AG08395 (cell line): ENCODE data around the gene LSR.
"Not testable (repeated sequence)": the region's sequence is repeated elsewhere in the genome, so short reads cannot be mapped to it uniquely, and the experiment has no call there.

Experiments used
- DNase-seq: peaks from one replicate; pipeline ENCODE4 v3.0.0; 2012; ENCODE audit warnings: mixed read lengths, low spot score

The LSR gene

DNA sequence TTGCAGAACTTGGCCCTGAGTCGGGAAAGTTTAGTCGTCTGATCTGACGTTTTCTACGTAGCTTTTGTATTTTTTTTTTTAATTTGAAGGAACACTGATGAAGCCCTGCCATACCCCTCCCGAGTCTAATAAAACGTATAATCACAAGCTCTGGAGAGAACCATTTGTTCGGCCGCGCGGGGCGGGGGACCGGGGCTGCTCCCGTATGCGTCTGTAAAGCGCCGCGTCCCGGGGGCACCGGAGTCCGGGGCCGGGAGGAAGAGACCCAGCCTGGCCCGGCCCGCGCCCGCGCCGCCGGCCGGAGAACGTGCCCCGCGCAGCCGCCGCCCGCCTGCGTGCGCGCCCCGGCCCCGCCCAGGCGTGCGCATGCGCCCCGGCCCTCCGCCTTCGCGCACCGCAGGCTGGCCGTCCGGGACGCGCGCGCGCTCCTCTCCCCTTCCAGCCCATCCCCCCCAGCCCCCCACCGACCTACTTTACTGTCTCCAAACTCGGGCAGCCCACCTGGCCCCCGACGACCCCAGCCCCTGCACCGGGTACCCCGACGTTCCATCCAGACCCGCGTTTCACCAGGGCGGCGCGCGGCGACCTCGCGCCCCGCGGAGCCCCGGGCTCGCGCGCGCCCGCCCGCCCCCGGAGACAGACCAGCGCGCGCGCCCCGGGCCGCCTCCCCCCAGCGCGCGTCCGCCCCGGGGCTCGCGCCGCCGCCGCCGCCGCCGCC, 19.2 kb downstream of the LSR start:
- peak; percentile 100 for DNase-seq

DNA sequence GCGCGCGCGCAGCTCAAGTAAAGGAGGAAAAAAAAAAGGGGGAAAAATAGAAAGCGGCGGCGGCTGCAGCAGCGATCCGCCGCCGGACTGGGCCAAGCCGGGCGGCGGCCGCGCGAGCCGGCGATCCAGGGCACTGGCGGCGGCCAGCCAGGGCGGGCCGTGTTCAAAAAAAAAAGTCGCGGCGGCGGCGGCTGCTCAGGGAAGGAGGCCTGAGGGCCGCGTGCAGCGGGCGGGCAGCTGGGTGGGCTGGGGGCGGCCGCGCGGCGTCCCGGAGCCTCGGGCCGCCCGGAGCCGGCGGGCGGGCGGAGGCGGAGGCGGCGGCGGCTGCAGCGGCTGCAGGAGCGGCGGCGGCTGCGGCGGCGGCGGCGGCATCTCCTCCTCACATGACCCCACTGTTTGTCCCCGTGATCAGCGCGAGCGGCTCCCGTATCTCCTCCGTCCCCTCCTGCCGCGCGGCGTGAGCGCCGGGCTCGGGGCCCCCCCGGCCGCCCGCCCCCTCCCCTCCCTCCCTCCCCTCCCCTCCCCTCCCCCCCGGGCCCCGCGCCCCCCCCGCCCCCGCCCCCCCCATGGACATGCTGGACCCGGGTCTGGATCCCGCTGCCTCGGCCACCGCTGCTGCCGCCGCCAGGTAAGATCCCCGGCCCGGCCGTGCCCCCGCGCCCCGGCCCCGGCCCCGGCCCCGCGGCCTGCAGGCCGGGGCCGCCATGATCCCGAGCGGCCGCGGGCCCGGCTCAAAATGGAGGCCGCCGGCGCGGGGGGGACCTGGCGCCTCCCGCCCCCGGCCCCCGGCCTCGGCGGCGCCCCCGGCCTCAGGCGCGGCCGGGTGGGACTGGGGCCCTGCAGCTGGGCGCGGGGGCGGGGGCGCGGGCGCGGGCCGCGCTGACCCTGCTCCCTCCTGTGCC, 20.0 kb downstream of the LSR start, which contains the start of gene USF2:
USF2 (plus strand) TSS at position 427 of the 902 bp plus-strand sequence; CDS start at position 567, 140 bp downstream.
- DNase-seq: peak; percentile 71

DNA sequence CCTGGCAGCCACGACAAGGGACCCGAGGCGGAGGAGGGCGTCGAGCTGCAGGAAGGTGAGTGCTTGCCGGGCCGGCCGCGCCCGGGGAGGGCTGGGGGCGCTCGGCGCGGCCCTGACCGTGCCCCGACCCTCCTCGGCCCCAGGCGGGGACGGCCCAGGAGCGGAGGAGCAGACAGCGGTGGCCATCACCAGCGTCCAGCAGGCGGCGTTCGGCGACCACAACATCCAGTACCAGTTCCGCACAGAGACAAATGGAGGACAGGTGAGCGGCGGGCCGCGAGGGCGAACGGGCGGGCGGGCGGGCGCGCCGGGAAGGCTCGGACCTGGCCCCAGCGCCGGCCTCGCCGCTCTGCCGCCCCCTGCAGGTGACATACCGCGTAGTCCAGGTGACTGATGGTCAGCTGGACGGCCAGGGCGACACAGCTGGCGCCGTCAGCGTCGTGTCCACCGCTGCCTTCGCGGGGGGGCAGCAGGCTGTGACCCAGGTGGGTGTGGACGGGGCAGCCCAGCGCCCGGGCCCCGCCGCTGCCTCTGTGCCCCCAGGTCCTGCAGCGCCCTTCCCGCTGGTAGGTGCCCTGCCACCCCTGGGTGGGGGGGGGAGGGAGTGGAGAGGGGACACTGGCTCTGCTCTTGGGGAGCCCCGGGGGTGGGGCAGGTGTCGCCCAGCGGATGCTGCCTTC, 20.8 kb downstream of the LSR start:
- DNase-seq: peak; percentile 72

DNA sequence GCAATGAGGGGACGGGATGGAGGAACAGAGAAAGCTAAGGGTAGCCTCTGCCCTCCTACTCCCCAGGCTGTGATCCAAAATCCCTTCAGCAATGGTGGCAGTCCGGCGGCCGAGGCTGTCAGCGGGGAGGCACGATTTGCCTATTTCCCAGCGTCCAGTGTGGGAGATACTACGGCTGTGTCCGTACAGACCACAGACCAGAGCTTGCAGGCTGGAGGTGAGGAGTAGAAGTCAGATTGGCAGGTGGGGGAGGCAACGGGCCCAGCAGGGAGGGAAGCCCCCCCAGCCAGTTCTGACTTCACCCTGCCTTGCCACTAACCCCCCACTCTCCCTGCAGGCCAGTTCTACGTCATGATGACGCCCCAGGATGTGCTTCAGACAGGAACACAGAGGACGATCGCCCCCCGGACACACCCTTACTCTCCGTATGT, 21.6 kb downstream of the LSR start:
- DNase-seq: no peak

DNA sequence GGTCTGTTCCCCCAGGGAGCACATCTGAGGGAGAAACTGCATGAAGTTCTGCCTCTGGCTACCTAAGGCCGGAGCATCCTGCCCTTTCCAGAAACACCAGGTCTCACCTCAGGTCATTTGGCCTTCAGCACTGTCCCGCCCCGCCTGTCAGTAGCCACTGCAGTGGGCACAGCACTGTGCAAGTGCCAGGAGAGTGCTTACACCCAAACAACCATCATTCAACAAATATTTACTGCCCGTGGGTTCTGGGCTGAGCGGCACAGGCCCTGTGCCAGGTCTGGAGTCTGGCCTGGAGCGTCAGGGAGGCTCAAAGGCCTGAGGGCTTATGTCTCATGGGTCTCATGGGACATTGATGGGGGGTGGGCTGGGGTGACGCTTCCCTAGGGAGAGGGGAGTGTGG, 22.7 kb downstream of the LSR start:
- DNase-seq: no peak

DNA sequence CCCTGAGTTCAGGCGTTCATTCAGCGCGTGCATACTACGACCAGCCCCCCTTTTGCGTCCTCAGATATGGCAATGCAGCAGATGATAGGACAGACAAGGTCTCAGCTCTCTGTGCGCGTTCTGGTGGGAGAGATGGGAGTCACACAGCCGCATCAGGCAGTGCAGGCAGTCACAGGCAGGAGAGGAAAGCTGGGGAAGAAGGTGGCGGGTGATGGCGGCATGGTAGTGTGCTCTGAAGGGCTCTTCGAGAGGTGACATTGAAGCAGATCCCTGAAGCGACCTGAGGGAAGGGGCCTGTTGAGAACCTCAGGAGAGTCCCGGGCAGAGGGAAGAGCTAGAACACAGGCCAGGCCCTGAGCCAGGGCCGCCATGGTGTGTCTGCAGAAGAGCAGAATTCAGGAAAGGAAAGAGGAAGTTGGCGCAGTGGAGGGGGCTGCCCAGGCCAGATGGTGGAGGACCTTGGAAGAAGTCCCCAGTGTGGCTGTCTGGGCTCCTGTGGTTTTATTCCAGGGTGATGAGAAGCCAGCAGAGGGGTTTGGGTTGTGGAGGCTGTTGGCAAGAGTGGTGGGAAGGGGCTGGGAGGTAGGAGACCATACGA, 23.4 kb downstream of the LSR start:
- DNase-seq: no peak

DNA sequence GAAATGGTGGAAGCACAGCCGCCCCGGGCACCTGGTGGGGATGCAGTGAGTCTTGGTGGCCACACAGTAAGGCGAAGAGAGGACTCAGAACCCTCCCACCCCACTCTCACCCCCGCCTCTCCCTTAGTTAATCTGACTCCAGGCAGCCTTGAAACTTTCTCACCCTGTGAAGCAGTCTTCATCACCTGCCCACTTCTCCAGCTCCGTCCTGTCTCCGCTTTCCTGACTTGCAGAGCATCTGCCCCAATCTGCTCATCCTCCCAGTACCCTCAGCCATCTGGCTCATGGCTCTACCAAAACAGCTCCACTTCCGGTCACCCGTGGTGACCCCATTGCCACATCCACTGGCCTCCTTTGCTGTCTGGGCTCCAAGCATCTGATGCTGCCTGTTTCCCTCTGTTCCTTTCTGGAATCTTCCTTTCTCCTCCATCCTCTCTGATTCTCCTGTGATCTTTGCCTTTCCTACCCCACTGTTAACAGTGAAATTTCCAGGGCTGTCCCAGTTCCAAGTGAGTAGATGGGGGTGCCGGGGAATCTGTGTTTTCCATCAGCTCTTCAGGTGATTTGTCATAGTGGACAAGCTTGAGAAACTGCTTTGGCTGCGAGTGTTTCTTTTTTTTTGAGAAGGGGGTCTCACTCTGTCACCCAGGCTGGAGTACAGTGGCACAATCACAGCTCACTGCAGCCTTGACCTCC, 24.3 kb downstream of the LSR start:
- DNase-seq: no peak

DNA sequence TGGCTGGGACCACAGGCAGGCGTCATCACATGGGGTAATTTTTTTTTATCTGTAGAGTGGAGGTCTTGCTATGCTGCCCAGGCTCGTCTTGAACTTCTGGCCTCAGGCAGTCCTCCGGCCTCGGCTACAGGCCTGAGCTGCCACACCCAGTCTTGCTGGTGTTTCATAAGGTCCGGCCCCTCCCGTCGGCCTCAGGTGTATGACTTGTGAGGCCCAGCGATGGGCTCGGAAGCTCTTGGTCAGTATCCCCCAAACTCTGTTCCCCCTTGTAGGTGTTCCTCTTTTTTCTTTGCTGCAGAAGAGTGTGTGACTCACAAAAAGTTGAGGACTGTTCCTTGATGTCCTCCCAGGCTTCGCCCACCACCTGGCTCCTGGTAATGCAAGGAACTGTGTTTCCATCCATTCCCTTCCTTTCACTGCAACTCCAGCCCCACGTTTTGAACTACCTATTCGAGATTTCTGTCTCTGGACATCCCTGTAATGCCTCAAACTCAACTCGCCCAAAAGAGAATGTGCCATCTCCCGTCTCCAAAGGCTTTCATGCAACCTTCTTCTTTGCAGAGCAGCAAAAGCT, 25.0 kb downstream of the LSR start:
- no peak for DNase-seq

DNA sequence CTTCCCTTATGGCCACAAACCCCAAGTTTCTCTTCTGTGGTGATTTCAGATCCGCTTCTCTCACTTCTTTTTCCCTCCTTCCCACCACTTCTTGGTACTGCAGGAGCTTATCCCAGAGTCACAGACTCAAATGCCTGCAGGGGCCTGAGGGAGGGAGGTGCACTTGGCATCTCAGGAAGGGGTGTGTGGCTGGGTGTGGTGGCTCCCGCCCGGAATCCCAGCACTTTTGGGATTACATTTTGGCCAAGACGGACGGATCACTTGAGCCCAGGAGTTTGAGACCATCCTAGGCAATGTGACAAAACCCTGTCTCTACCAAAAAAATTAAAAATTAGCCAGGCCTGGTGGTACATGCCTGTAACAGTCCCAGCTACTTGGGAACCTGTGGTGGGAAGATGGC, 25.5 kb downstream of the LSR start:
- no peak for DNase-seq

DNA sequence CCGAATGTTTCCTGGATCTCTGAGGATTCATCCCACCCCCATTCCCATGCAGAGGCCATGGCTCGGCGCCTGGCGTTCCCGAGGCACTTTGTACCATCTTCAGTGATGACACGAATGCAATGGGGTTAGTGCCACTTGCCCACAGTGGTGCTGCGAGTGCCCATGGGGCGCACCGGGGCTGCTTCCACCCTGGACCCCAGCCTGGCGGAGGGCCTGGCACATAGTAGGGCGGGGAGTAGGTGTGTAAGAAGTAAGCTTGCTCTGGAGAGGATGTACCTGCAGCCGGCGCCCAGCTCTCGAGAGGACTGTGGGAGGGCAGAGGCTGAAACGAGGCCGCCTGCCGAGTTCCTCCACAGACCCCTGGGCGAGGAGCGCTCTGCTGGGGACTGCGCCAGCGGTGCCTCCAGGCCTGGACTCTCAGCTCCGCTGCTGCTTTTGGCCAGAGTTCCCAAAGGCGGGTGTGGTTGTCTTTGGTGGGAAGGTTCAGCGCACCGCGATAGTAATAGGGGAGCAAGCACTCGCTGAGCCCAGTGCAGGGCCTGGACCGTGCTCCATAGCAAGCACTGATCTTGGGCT, 28.0 kb downstream of the LSR start:
- no peak for DNase-seq

DNA sequence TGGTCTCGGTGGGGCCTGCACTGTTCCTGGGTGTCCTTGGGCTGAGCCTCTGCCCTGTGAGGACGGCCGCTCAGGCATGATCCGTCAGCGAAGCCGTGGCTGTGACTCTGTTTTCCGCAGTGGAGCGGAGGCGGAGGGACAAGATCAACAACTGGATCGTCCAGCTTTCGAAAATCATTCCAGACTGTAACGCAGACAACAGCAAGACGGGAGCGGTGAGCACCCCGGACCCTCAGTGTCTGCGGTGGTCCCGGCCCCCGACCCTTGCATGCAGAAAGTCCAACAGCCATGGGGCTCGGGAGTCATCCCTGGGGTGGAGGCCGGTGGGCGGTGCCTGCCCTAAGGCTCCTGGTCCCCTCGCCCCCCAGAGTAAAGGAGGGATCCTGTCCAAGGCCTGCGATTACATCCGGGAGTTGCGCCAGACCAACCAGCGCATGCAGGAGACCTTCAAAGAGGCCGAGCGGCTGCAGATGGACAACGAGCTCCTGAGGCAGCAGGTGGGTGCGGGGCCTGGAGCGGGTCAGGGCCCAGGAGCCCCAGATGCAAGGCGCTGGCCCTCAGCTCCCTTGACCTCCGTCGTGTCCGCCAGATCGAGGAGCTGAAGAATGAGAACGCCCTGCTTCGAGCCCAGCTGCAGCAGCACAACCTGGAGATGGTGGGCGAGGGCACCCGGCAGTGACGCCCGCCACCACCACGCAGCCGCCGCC, 29.9 kb downstream of the LSR start:
- DNase-seq: no peak

DNA sequence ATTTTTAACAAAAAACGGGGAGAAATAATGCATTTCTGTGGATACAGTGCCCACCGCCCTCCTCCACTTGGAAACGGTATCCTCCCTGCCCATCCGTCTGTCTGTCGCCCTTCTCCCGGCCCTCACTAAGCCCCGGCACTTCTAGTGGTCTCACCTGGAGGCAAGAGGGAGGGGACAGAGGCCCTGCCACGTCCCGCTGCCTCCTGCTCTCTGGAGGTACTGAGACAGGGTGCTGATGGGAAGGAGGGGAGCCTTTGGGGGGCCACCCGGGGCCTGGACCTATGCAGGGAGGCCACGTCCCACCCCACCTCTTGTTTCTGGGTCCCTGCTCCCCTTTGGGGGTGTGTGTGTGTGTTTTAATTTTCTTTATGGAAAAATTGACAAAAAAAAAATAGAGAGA, 30.6 kb downstream of the LSR start:
- DNase-seq: no peak

DNA sequence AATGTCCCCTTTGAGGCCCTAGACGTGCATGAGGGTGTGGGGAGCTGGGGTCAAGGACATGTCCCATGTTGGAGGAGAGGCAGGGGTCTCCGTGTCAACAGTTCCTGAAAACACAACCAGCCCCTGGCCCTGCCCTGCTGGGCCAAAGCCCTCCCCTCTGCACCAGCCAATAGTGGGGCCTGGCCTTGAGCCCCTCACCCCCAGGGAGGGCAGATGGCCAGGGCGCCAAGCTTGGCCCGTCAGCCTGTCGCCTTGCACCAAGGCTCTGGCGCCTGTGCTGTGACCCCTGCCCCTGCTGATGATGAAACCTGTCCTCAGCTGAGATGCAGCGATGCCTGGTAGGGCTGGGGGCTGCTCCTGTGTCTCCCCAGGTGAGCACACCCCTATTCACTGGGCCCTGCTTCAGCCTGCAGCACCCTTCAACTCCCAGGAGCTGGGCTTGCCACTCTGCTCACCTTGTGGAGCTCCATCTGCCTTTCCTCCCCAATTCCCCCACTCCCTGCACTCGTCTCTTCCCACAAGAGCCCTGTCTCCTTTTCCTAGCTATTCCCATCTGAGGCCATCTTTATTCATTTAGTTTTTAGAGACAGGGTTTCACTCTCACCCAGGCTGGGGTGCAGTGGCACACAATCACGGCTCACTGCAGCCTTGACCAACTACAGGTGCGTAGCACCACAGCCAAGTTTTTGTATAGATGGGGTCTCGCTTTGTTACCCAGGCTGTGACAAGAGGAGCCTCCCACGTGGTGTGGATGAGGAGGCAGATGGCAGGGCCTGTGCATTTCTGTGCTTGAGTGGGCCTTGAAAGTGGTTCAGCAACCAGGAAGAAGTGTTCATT, 31.4 kb downstream of the LSR start:
- DNase-seq: no peak

DNA sequence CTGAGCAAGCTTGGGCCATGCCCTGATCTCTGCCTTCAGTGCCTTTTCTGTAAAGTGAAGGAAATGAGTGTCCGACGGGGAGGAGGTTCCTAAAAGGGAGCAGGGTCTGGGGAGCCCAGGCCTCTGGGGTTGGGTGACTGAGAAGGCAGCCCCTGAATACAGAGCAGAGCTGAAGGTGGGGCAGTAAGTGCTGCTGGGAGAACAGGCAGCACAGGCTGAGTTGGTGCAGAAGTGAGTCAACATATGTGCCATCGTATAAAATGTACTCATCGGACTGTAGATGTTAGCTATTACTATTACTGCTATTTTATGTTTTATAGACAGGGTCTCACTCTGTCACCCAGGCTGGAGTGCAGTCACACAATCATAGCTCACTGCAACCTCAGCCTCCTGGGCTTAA, 32.5 kb downstream of the LSR start:
- no peak for DNase-seq

DNA sequence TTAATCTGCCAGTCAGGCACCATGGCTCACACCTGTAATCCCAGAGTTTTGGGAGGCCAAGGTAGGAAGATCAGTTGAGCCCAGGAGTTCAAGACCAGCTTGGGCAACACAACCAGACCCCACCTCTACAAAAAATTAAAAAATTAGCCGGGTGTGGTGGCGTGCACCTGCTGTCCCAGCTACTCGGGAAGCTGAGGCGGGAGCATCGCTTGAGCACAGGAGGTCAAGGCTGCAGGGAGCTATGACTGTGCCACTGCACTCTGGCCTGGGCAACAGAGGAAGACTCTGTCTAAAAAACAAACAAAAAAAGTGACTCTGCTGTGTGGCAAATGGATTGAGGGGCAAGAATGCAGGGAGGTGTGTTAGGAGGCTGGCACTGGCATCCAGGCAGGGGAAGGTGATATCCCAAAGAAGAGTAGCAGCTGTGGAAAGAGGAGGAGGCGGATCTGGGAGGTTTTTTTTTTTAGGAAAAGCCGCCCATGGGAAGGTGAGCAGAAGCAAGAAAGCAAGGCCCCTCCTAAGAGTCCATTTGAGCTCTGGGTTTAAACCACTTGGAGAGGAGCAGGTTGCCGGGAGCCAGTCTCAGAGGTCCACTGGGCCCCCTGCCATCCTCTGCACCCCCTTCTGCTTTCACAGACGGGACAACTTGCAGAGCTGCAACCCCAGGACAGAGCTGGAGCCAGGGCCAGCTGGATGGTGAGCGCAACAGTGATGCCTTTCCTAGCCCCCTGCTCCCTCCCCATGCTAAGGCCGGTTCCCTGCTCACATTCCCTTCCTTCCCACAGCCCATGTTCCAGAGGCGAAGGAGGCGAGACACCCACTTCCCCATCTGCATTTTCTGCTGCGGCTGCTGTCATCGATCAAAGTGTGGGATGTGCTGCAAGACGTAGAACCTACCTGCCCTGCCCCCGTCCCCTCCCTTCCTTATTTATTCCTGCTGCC, 35.6 kb downstream of the LSR start:
- no peak for DNase-seq

DNA sequence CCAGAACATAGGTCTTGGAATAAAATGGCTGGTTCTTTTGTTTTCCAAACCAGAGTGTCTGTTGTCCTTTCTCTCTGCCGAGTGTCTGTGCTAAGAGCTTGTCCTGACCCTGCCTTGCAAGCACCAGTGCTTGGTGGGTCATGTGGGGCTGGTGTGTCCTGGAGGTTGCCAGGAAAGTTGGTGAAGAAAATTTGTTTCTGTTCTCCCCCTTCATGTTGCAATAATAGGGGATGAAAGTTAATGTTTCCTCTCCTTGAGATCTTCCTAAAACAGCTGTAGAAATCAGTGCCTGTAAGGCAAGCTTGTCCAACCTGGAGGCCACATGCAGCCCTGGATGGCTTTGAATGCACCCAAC, 36.3 kb downstream of the LSR start:
- no peak for DNase-seq

DNA sequence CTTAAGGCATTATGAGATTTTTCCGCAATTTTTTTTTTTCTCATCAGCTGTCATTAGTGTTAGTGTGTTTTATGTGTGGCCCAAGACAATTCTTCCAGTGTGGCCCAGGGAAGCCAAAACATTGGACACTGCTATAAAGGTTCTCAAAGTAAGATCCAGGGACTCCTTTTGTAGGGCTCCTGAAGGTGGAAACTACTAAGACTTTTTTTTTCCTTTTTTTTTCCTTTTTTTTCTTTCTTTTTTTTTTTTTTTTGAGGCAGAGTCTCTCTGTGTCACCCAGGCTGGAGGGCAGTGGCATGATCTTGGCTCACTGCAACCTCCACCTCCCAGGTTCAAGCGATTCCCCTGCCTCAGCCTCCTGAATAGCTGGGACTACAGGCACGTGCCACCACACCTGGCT, 36.7 kb downstream of the LSR start:
- not testable (repeated sequence) for DNase-seq

DNA sequence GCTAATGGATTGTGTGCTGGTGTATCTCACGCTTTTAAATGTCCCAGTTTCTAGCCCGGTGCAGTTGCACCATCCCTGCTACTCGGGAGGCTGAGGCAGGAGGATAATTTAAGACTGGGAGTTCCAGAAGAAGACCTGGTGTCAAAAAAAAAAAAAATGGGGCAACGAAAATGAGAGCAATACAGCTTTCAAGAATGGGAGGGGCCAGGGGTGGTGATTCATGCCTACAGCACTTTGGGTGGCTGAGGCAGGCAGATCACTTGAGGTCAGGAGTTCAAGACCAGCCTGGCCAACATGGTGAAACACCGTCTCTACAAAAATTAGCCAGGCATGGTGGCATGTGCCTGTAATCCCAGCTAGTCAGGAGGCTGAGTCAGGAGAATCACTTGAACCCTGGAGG, 37.3 kb downstream of the LSR start:
- DNase-seq: not testable (repeated sequence)
